Neural cell (in vitro differentiated cells): ENCODE results near the gene SQOR. TPM values are rescaled to one million over a fixed set of nuclear protein-coding genes. Genes with fewer than 3 reads are reported as not detected.

Experiments used
- H2AFZ ChIP-seq: fragments of 200-600, 300-800 bp; sonication (generic), shearing (Covaris generic); 2 replicates; pipeline ENCODE4 v1.6.0; 2014; ENCODE audit warnings: low read depth, mild to moderate bottlenecking, antibody characterized with exemption, low read length, moderate library complexity
- H3F3A ChIP-seq: fragments of 200-600 bp; shearing (Covaris generic); 2 replicates; pipeline ENCODE4 v1.6.1; 2016; ENCODE audit warnings: mild to moderate bottlenecking, moderate library complexity, mixed read lengths, antibody characterized with exemption, low read length; ENCODE audit not compliant: insufficient read depth, poor library complexity, severe bottlenecking
- H3K27ac ChIP-seq: fragments of 200-600, 300-800 bp; sonication (generic), shearing (Covaris generic); 2 replicates; pipeline ENCODE4 v1.5.1; 2014; ENCODE audit warnings: mild to moderate bottlenecking, low read length, moderate library complexity
- H3K27me3 ChIP-seq: fragments of 300-800, 200-600 bp; sonication (generic), shearing (Covaris generic); 2 replicates; pipeline ENCODE4 v1.6.0; 2014; ENCODE audit warnings: mild to moderate bottlenecking, low read depth, low read length, moderate library complexity; ENCODE audit not compliant: insufficient read depth
- H3K36me3 ChIP-seq: fragments of 300-800, 200-600 bp; sonication (generic), shearing (Covaris generic); 2 replicates; pipeline ENCODE4 v1.5.1; 2014; ENCODE audit warnings: mild to moderate bottlenecking, antibody characterized with exemption, low read length, moderate library complexity; ENCODE audit not compliant: insufficient read depth
- H3K4me2 ChIP-seq: fragments of 300-800, 200-600 bp; sonication (generic), shearing (Covaris generic); 2 replicates; pipeline ENCODE4 v1.6.0; 2014; ENCODE audit warnings: mild to moderate bottlenecking, low read length
- H3K4me3 ChIP-seq: fragments of 300-800, 200-600 bp; sonication (generic), shearing (Covaris generic); 2 replicates; pipeline ENCODE4 v1.5.1; 2014; ENCODE audit warnings: mild to moderate bottlenecking, low read length, moderate library complexity
- H3K79me2 ChIP-seq: fragments of 200-600 bp; shearing (Covaris generic); replicated peaks from 2 replicates; pipeline ENCODE4 v1.6.0; 2014; ENCODE audit warnings: mild to moderate bottlenecking, low read length, moderate library complexity; ENCODE audit not compliant: insufficient read depth
- H3K9ac ChIP-seq: fragments of 300-800, 200-600 bp; sonication (generic), shearing (Covaris generic); 2 replicates; pipeline ENCODE4 v1.6.1; 2016; ENCODE audit warnings: mild to moderate bottlenecking, low read length, mixed read lengths
- H3K9me2 ChIP-seq: fragments of 200-600 bp; shearing (Covaris generic); 2 replicates; pipeline ENCODE4 v1.6.1; 2016; ENCODE audit warnings: mild to moderate bottlenecking, low read length, mixed read lengths; ENCODE audit not compliant: insufficient read depth
- H3K9me3 ChIP-seq: fragments of 200-600, 300-800 bp; sonication (generic), shearing (Covaris generic); 2 replicates; pipeline ENCODE4 v1.6.1; 2016; ENCODE audit warnings: mild to moderate bottlenecking, mixed run types, low read length, moderate library complexity, mixed read lengths
- H4K20me1 ChIP-seq: fragments of 200-600 bp; shearing (Covaris generic); 2 replicates; pipeline ENCODE4 v1.6.1; 2016; ENCODE audit warnings: mild to moderate bottlenecking, mixed run types; ENCODE audit not compliant: insufficient read depth
- CTCF ChIP-seq: fragments of 450-650 bp; IDR thresholded peaks from 2 replicates; pipeline ENCODE4 v1.5.1; 2014; ENCODE audit warnings: antibody characterized with exemption, mild to moderate bottlenecking, moderate library complexity; ENCODE audit not compliant: poor library complexity, severe bottlenecking
- EP300 ChIP-seq: fragments of 450-650 bp; conservative IDR thresholded peaks from 2 replicates; pipeline ENCODE4 v1.6.1; 2014; ENCODE audit warnings: antibody characterized with exemption, mild to moderate bottlenecking, moderate library complexity; ENCODE audit not compliant: poor library complexity, severe bottlenecking
- EZH2 ChIP-seq: fragments of 200-600, 300-800 bp; shearing (Covaris generic), sonication (generic); IDR thresholded peaks from 2 replicates; pipeline ENCODE4 v1.6.1; 2014; ENCODE audit warnings: antibody characterized with exemption, low read length, borderline replicate concordance, mild to moderate bottlenecking; ENCODE audit not compliant: insufficient read depth, poor library complexity, severe bottlenecking
- MXI1 ChIP-seq: fragments of 450-650 bp; conservative IDR thresholded peaks from 2 replicates; pipeline ENCODE4 v1.6.1; 2014; ENCODE audit warnings: antibody characterized with exemption, mild to moderate bottlenecking; ENCODE audit not compliant: poor library complexity, severe bottlenecking
- POLR2AphosphoS5 ChIP-seq: IDR thresholded peaks from 2 replicates; pipeline ENCODE4 v1.6.1; 2012
- RAD21 ChIP-seq: fragments of 450-650 bp; conservative IDR thresholded peaks from 2 replicates; pipeline ENCODE4 v1.6.1; 2014; ENCODE audit warnings: antibody characterized with exemption, mild to moderate bottlenecking, moderate library complexity
- REST ChIP-seq: IDR thresholded peaks from 2 replicates; pipeline ENCODE4 v1.6.1; 2012; ENCODE audit warnings: borderline replicate concordance
- SMC3 ChIP-seq: fragments of 450-650 bp; conservative IDR thresholded peaks from 2 replicates; pipeline ENCODE4 v1.6.1; 2014; ENCODE audit warnings: antibody characterized with exemption, mild to moderate bottlenecking, moderate library complexity; ENCODE audit not compliant: poor library complexity
- TAF1 ChIP-seq: IDR thresholded peaks from 2 replicates; pipeline ENCODE4 v1.6.1; 2012; ENCODE audit warnings: low read depth
- polyA plus RNA-seq: library from polyadenylated mRNA; depleted of rRNA; stranded (reverse); fragments of >200 nt; gene quantifications from 2 replicates; pipeline ENCODE4 v1.2.3, GENCODE V29; 2014

Gene SQOR
- polyA plus RNA-seq, 1 donor from 2014 or later, result not detected

GRCh38 chr15:45645026-45645980 is 10.5 kb downstream of the SQOR start:
- no peak overlapping the region for H2AFZ ChIP-seq
- no peaks in the 10 kb centered on the region for H3K9me2 ChIP-seq
- no peaks in the 10 kb centered on the region for H3K79me2 ChIP-seq
- no peaks in the 10 kb centered on the region for H3K27me3 ChIP-seq
- H3K9me3 ChIP-seq, result no peaks in the 10 kb centered on the region
- TF ChIP-seq SMC3 (no peak), CTCF (no peak), MXI1 (no peak), EP300 (no peak), EZH2 (no peak), REST (no peak), TAF1 (no peak), POLR2AphosphoS5 (no peak), RAD21 (no peak)
- no peaks in the 10 kb centered on the region for H3K36me3 ChIP-seq
- H4K20me1 ChIP-seq, result no peaks in the 10 kb centered on the region
- no peak overlapping the region for H3K9ac ChIP-seq
- no peaks in the 10 kb centered on the region for H3F3A ChIP-seq
- H3K4me2 ChIP-seq, result no peak overlapping the region
- H3K27ac ChIP-seq, result no peak overlapping the region
- no peak overlapping the region for H3K4me3 ChIP-seq

GRCh38 chr15:45646220-45646619 is 11.4 kb downstream of the SQOR start:
- Histone ChIP-seq H2AFZ (no peak overlapping the region), H3F3A (no peaks in the 10 kb centered on the region), H3K36me3 (no peaks in the 10 kb centered on the region), H3K4me2 (no peak overlapping the region), H3K27ac (no peak overlapping the region), H3K9me2 (no peaks in the 10 kb centered on the region), H3K79me2 (no peaks in the 10 kb centered on the region), H4K20me1 (no peaks in the 10 kb centered on the region), H3K4me3 (no peak overlapping the region), H3K9me3 (no peaks in the 10 kb centered on the region), H3K9ac (no peak overlapping the region), H3K27me3 (no peaks in the 10 kb centered on the region)
- no peak for TF ChIP-seq EZH2
- TF ChIP-seq POLR2AphosphoS5, result no peak
- TF ChIP-seq TAF1, result no peak
- TF ChIP-seq EP300, result no peak
- TF ChIP-seq RAD21, result no peak
- no peak for TF ChIP-seq CTCF
- TF ChIP-seq SMC3, result no peak
- no peak for TF ChIP-seq REST
- no peak for TF ChIP-seq MXI1
